Measurements from ENCODE around the gene OPA3.
"Not testable (repeated sequence)": the region's sequence is repeated elsewhere in the genome, so short reads cannot be mapped to it uniquely, and the experiment has no call there.

DNA sequence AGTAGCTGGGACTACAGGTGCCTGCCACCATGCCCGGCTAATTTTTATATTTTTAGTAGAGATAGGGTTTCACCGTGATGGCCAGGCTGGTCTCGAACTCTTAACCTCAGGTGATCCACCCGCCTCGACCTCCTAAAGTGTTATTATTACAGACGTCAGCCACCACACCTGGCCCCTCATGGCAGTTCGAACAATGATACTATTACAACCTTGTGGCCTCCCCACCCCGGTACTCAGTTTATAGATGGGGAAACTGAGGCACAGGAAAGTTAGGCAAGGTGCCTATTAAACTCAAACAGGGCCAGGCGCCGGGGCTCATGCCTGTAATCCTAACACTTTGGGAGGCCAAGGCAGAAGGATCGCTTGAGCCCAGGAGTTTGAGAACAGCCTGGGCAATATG is 74.2 kb downstream of the OPA3 start:
- TF ChIP-seq CTCF (IDR thresholded peaks at IDR 0.05; ENCODE audit: borderline replicate concordance, extremely low read depth, low read length, poor library complexity, severe bottlenecking); EZH2 (IDR thresholded peaks at IDR 0.05; ENCODE audit: borderline replicate concordance, low read depth, low read length, severe bottlenecking): not testable (repeated sequence)

Data from DND-41 (cell line).